Loucy (cell line): ENCODE measurements around the gene ATN1.

Experiments used
- H2AFZ ChIP-seq: fragments of 200-600 bp; sonication (generic); 2 replicates; pipeline ENCODE4 v1.6.0; 2016; ENCODE audit warnings: antibody characterized with exemption, mild to moderate bottlenecking, low read length, moderate library complexity
- H3F3A ChIP-seq: fragments of 200-600 bp; 2 replicates; pipeline ENCODE4 v1.6.0; 2016; ENCODE audit warnings: antibody characterized with exemption, low read depth, mild to moderate bottlenecking
- H3K27me3 ChIP-seq: fragments of 200-600 bp; sonication (generic); 2 replicates; pipeline ENCODE4 v1.6.1; 2014; ENCODE audit warnings: low read length, mild to moderate bottlenecking; ENCODE audit not compliant: insufficient read depth, poor library complexity, severe bottlenecking
- H3K36me3 ChIP-seq: fragments of 200-600 bp; sonication (generic); 2 replicates; pipeline ENCODE4 v1.6.1; 2016; ENCODE audit warnings: low read length; ENCODE audit not compliant: insufficient read depth
- H3K4me1 ChIP-seq: fragments of 200-600 bp; sonication (generic); 2 replicates; pipeline ENCODE4 v1.5.1; 2014; ENCODE audit warnings: low read length, mild to moderate bottlenecking; ENCODE audit not compliant: insufficient read depth, poor library complexity, severe bottlenecking
- H3K4me2 ChIP-seq: fragments of 200-600 bp; sonication (generic); 2 replicates; pipeline ENCODE4 v1.6.0; 2014; ENCODE audit warnings: antibody characterized with exemption, low read length, low read depth, mild to moderate bottlenecking; ENCODE audit not compliant: poor library complexity, severe bottlenecking
- H3K4me3 ChIP-seq: fragments of 200-600 bp; sonication (generic); 2 replicates; pipeline ENCODE4 v1.5.1; 2014; ENCODE audit warnings: low read length, mild to moderate bottlenecking, mixed read lengths; ENCODE audit not compliant: poor library complexity, severe bottlenecking
- H3K79me2 ChIP-seq: fragments of 200-600 bp; sonication (generic); 2 replicates; pipeline ENCODE4 v1.6.1; 2014; ENCODE audit warnings: low read length; ENCODE audit not compliant: insufficient read depth
- H3K9ac ChIP-seq: fragments of 200-600 bp; sonication (generic); 2 replicates; pipeline ENCODE4 v1.6.0; 2014; ENCODE audit warnings: mild to moderate bottlenecking, low read depth, low read length, moderate library complexity; ENCODE audit not compliant: poor library complexity, severe bottlenecking
- H3K9me2 ChIP-seq: fragments of 200-600 bp; sonication (generic); replicated peaks from 2 replicates; pipeline ENCODE4 v1.6.1; 2016; ENCODE audit warnings: low read depth, low read length, mixed read lengths
- H3K9me3 ChIP-seq: fragments of 200-600 bp; sonication (generic); 2 replicates; pipeline ENCODE4 v1.6.1; 2014; ENCODE audit warnings: mild to moderate bottlenecking, antibody characterized with exemption, low read length, low read depth; ENCODE audit not compliant: insufficient read depth
- H4K20me1 ChIP-seq: fragments of 200-600 bp; sonication (generic); 2 replicates; pipeline ENCODE4 v1.6.0; 2014; ENCODE audit warnings: antibody characterized with exemption, low read length, mild to moderate bottlenecking; ENCODE audit not compliant: insufficient read depth, poor library complexity, severe bottlenecking
- EZH2phosphoT487 ChIP-seq: fragments of 200-600 bp; IDR thresholded peaks from 2 replicates; pipeline ENCODE4 v1.6.1; 2018; ENCODE audit warnings: antibody characterized with exemption, mild to moderate bottlenecking, moderate library complexity, borderline replicate concordance
- TF ChIP-seq, protein P1 (sequence below): fragments of 200-600 bp; sonication (generic); conservative IDR thresholded peaks from 2 replicates; pipeline ENCODE4 v1.5.1; 2014; ENCODE audit warnings: mild to moderate bottlenecking, antibody characterized with exemption, low read length

The ATN1 gene

DNA sequence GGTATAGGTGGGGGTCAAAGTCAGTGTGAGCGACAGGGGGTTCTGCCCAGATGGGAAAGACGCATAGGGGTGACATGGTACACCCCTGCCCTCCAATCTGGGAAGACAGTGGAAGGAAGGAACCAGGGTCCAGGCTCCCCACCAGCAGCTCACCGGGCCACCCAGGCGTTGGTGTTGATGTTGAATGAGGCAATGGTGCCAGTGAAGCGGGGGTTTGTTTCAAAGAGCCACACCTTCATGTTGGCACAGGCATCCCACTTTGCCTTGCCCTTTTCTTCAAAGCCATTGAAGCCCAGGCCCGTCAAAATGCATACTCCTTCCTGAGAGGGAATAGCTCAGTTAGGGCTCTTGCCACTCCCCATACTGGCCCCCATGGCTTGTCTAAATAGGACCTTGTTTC lies 50.4 kb downstream of the ATN1 start:
- Histone ChIP-seq H2AFZ (no peak overlapping the region), H3K4me3 (no peak overlapping the region), H3K79me2 (peaks cover 1% of the 10 kb centered on the region; the same call in 1 of the 2 replicates), H3K4me1 (no peaks in the 10 kb centered on the region), H3K4me2 (no peak overlapping the region), H3K9me2 (no peaks in the 10 kb centered on the region), H3K9ac (no peak overlapping the region), H3K36me3 (peaks cover 74% of the 10 kb centered on the region; the same call in 1 of the 2 replicates), H3K9me3 (no peaks in the 10 kb centered on the region), H4K20me1 (no peaks in the 10 kb centered on the region), H3K27me3 (no peaks in the 10 kb centered on the region), H3F3A (no peaks in the 10 kb centered on the region; the same call in 1 of the 2 replicates)
- TF ChIP-seq, protein P1, sequence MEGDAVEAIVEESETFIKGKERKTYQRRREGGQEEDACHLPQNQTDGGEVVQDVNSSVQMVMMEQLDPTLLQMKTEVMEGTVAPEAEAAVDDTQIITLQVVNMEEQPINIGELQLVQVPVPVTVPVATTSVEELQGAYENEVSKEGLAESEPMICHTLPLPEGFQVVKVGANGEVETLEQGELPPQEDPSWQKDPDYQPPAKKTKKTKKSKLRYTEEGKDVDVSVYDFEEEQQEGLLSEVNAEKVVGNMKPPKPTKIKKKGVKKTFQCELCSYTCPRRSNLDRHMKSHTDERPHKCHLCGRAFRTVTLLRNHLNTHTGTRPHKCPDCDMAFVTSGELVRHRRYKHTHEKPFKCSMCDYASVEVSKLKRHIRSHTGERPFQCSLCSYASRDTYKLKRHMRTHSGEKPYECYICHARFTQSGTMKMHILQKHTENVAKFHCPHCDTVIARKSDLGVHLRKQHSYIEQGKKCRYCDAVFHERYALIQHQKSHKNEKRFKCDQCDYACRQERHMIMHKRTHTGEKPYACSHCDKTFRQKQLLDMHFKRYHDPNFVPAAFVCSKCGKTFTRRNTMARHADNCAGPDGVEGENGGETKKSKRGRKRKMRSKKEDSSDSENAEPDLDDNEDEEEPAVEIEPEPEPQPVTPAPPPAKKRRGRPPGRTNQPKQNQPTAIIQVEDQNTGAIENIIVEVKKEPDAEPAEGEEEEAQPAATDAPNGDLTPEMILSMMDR = no peak
- TF ChIP-seq EZH2phosphoT487 = no peak

DNA sequence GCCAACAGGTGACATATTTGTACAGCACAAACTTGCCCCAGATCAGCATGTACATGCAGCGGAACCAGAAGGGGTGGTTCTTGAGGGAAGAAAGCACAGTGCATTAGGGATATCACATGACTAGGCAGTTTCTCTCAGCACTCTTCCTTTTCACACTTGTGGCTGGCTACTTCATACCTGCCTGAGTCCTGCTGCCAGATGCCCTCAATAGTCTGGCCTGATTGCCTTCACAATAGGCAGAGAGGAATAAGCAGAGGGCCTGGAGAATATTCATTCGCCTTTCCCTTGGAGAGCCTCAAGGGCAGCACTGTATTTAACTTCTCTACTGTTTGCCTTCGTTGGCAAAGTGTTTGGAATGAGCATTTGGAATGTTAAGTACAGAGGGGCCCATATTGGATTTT lies 50.9 kb downstream of the ATN1 start:
- H3K79me2 ChIP-seq = no peaks in the 10 kb centered on the region
- no peaks in the 10 kb centered on the region for H4K20me1 ChIP-seq
- H3K9ac ChIP-seq = no peak overlapping the region
- no peaks in the 10 kb centered on the region for H3K9me3 ChIP-seq
- peaks cover 74% of the 10 kb centered on the region; the same call in 1 of the 2 replicates for H3K36me3 ChIP-seq
- no peaks in the 10 kb centered on the region for H3K9me2 ChIP-seq
- H3K4me2 ChIP-seq = no peak overlapping the region
- H3F3A ChIP-seq = no peaks in the 10 kb centered on the region; the same call in 1 of the 2 replicates
- no peaks in the 10 kb centered on the region for H3K27me3 ChIP-seq
- no peak for TF ChIP-seq EZH2phosphoT487
- TF ChIP-seq, protein P1 = no peak
- no peak overlapping the region for H2AFZ ChIP-seq
- no peaks in the 10 kb centered on the region for H3K4me1 ChIP-seq
- no peak overlapping the region for H3K4me3 ChIP-seq

DNA sequence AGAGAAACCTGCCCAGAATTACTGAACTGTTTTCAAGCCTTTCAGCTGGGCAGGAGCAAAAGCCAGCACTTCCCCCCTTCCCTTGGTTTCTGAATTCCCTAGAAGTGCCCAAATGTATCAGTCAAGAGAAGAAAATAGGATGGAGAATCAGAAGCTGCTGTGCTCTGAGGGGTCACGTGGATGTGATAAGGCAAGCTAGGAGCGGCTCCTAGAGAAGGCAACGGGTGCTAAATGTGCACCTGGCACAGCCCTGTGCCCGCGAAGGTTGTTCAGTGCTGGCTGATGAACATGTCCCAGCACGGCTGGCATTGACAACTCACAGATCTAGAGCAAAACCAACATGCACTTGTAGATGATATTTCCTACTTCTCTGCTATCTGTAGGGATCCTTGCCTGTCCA lies 51.3 kb downstream of the ATN1 start:
- H3K9me3 ChIP-seq = no peaks in the 10 kb centered on the region
- no peaks in the 10 kb centered on the region for H3K27me3 ChIP-seq
- H3K9me2 ChIP-seq = no peaks in the 10 kb centered on the region
- no peaks in the 10 kb centered on the region for H3K79me2 ChIP-seq
- H4K20me1 ChIP-seq = no peaks in the 10 kb centered on the region
- H3K4me1 ChIP-seq = no peaks in the 10 kb centered on the region
- no peak overlapping the region for H2AFZ ChIP-seq
- peaks cover 73% of the 10 kb centered on the region; the same call in 1 of the 2 replicates for H3K36me3 ChIP-seq
- no peaks in the 10 kb centered on the region; the same call in 1 of the 2 replicates for H3F3A ChIP-seq
- no peak overlapping the region for H3K4me3 ChIP-seq
- no peak overlapping the region for H3K9ac ChIP-seq
- no peak for TF ChIP-seq EZH2phosphoT487
- TF ChIP-seq, protein P1 = no peak
- no peak overlapping the region for H3K4me2 ChIP-seq
